GM23248 (cell line): Measurements from ENCODE around the gene DEPDC7.

Experiments used
- EZH2 ChIP-seq: fragments of 200-600 bp; sonication (generic); IDR thresholded peaks from 2 replicates; pipeline ENCODE4 v1.6.1; 2018; ENCODE audit warnings: antibody characterized with exemption, mild to moderate bottlenecking; ENCODE audit not compliant: insufficient read depth, poor library complexity, severe bottlenecking
- EZH2phosphoT487 ChIP-seq: fragments of 200-600 bp; sonication (generic); IDR thresholded peaks from 2 replicates; pipeline ENCODE4 v1.6.1; 2018; ENCODE audit warnings: antibody characterized with exemption, moderate library complexity, mild to moderate bottlenecking, low read depth; ENCODE audit not compliant: insufficient read depth

GRCh38 chr11:33028537-33028914 lies 12.8 kb downstream of the DEPDC7 start:
- TF ChIP-seq EZH2phosphoT487, result no peak
- TF ChIP-seq EZH2, result no peak
